ENCODE data around the gene PEX14. TPM values are rescaled to one million over a fixed set of nuclear protein-coding genes. Genes with fewer than 3 reads are reported as not detected.

The PEX14 gene
- total RNA-seq, 1 donor from 2014 or later: 35.4 TPM

- no peak for DNase-seq (ENCODE audit: low spot score)
Measured at GRCh38 chr1:10516925-10517676, 42.4 kb downstream of the PEX14 start.

GRCh38 chr1:10517677-10517982 lies 42.9 kb downstream of the PEX14 start:
- DNase-seq (ENCODE audit: low spot score): no peak

- DNase-seq (ENCODE audit: low spot score): no peak
Measured at GRCh38 chr1:10519016-10519417, 44.3 kb downstream of the PEX14 start.

GRCh38 chr1:10520497-10520896 lies 45.7 kb downstream of the PEX14 start:
- DNase-seq (ENCODE audit: low spot score): no peak

GRCh38 chr1:10520952-10521351 lies 46.2 kb downstream of the PEX14 start:
- DNase-seq (ENCODE audit: low spot score): no peak

GRCh38 chr1:10521537-10522157 lies 46.9 kb downstream of the PEX14 start:
- DNase-seq (ENCODE audit: low spot score): no peak

- DNase-seq (ENCODE audit: low spot score): no peak
Measured at GRCh38 chr1:10522322-10522860, 47.6 kb downstream of the PEX14 start.

GRCh38 chr1:10525208-10525607 lies 50.5 kb downstream of the PEX14 start:
- DNase-seq (ENCODE audit: low spot score): no peak

GRCh38 chr1:10528066-10529014 lies 53.6 kb downstream of the PEX14 start:
- DNase-seq (ENCODE audit: low spot score): no peak

GRCh38 chr1:10529091-10529490 lies 54.3 kb downstream of the PEX14 start:
- DNase-seq (ENCODE audit: low spot score): no peak

GRCh38 chr1:10529765-10530164 lies 55.0 kb downstream of the PEX14 start:
- DNase-seq (ENCODE audit: low spot score): no peak

- DNase-seq (ENCODE audit: low spot score): no peak
Measured at GRCh38 chr1:10530281-10530740, 55.6 kb downstream of the PEX14 start.

GRCh38 chr1:10530756-10531495 lies 56.2 kb downstream of the PEX14 start:
- no peak for DNase-seq (ENCODE audit: low spot score)

GRCh38 chr1:10532362-10532761 lies 57.6 kb downstream of the PEX14 start:
- DNase-seq (ENCODE audit: low spot score): no peak

- DNase-seq (ENCODE audit: low spot score): no peak
Measured at GRCh38 chr1:10534519-10534918, 59.8 kb downstream of the PEX14 start.

GRCh38 chr1:10536133-10536770 lies 61.5 kb downstream of the PEX14 start:
- no peak for DNase-seq (ENCODE audit: low spot score)

- no peak for DNase-seq (ENCODE audit: low spot score)
Measured at GRCh38 chr1:10537082-10537766, 62.5 kb downstream of the PEX14 start.

- DNase-seq (ENCODE audit: low spot score): no peak
Measured at GRCh38 chr1:10538646-10539355, 64.1 kb downstream of the PEX14 start.

GRCh38 chr1:10539411-10540043 lies 64.8 kb downstream of the PEX14 start:
- DNase-seq (ENCODE audit: low spot score): no peak

Data from mesenteric fat pad (tissue), 1 donor.